Measurements from ENCODE around the gene MARS1. TPM values are rescaled to one million over a fixed set of nuclear protein-coding genes. Genes with fewer than 3 reads are reported as not detected.

Gene MARS1
- total and polyA plus RNA-seq, 7 donors, result 41.2 to 97.4 (median 83.6) TPM

GRCh38 chr12:57462912-57463253, 25.0 kb upstream of the MARS1 start:
- peak overlapping the region; percentile 72 for H3K27ac ChIP-seq

DNA sequence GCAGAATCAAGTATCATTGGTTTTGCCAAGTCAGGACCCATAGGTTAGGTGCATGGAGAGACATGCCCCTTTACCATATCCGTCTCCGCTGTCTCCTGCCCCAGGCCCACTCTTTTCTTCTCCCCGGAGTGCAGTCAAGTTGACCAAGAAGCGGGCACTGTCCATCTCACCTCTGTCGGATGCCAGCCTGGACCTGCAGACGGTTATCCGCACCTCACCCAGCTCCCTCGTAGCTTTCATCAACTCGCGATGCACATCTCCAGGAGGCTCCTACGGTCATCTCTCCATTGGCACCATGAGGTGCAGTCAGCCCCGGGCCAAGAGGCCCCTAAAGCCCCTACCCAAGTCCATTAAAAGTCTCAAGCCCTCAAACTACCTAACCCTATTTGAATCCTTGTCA, 23.3 kb upstream of the MARS1 start:
- TF ChIP-seq, protein P1, sequence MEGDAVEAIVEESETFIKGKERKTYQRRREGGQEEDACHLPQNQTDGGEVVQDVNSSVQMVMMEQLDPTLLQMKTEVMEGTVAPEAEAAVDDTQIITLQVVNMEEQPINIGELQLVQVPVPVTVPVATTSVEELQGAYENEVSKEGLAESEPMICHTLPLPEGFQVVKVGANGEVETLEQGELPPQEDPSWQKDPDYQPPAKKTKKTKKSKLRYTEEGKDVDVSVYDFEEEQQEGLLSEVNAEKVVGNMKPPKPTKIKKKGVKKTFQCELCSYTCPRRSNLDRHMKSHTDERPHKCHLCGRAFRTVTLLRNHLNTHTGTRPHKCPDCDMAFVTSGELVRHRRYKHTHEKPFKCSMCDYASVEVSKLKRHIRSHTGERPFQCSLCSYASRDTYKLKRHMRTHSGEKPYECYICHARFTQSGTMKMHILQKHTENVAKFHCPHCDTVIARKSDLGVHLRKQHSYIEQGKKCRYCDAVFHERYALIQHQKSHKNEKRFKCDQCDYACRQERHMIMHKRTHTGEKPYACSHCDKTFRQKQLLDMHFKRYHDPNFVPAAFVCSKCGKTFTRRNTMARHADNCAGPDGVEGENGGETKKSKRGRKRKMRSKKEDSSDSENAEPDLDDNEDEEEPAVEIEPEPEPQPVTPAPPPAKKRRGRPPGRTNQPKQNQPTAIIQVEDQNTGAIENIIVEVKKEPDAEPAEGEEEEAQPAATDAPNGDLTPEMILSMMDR (IDR thresholded peaks at IDR 0.05), result no peak
- intact Hi-C loops (cut with DNase I), result loop anchor here (2.0 to 10.0 kb wide), 4 partner anchors 158 to 252 kb away; partner anchors contain the start of gene NXPH4 (in 1 of the 2)
- 92 to 95% (median 95%) methylated on average over 12 of the region's 12 CpGs for WGBS, 3 donors
- H3K4me3 ChIP-seq, result no peak overlapping the region
- H3K27me3 ChIP-seq (ENCODE audit: insufficient read depth in 3 of 3, low read length in 2 of 3), result peaks cover 0 to 8% (median 6%) of the 10 kb centered on the region in 3 donors
- no peaks in the 10 kb centered on the region for H3K36me3 ChIP-seq (ENCODE audit: insufficient read depth in 1 of 2, low read depth in 1 of 2)
- peaks cover 20% of the 10 kb centered on the region for H3K4me1 ChIP-seq
- DNase-seq (no peak), ATAC-seq (no peak)
- no peaks in the 10 kb centered on the region for H3K9me3 ChIP-seq
- no peak overlapping the region for H3K27ac ChIP-seq

More at GRCh38 chr12:57462912-57463253, 25.0 kb upstream of the MARS1 start:
- no peak for DNase-seq
- H3K4me1 ChIP-seq, result peaks cover 20% of the 10 kb centered on the region
- no peaks in the 10 kb centered on the region for H3K9me3 ChIP-seq
- ATAC-seq, result no peak
- H3K4me3 ChIP-seq, result peak overlapping the region; percentile 77
- H3K27me3 ChIP-seq (ENCODE audit: insufficient read depth in 3 of 3, low read length in 2 of 3), result peaks cover 0 to 8% (median 6%) of the 10 kb centered on the region in 3 donors
- TF ChIP-seq, protein P1 (IDR thresholded peaks at IDR 0.05), result no peak
- WGBS, 3 donors, result 32 to 35% (median 33%) methylated on average over 5 of the region's 5 CpGs
- no peaks in the 10 kb centered on the region for H3K36me3 ChIP-seq (ENCODE audit: insufficient read depth in 1 of 2, low read depth in 1 of 2)
- intact Hi-C loops (cut with DNase I), result loop anchor here (5.0 to 10.0 kb wide), 3 partner anchors 159 to 248 kb away; partner anchors contain the start of gene NXPH4 (in 1 of the 2)

DNA sequence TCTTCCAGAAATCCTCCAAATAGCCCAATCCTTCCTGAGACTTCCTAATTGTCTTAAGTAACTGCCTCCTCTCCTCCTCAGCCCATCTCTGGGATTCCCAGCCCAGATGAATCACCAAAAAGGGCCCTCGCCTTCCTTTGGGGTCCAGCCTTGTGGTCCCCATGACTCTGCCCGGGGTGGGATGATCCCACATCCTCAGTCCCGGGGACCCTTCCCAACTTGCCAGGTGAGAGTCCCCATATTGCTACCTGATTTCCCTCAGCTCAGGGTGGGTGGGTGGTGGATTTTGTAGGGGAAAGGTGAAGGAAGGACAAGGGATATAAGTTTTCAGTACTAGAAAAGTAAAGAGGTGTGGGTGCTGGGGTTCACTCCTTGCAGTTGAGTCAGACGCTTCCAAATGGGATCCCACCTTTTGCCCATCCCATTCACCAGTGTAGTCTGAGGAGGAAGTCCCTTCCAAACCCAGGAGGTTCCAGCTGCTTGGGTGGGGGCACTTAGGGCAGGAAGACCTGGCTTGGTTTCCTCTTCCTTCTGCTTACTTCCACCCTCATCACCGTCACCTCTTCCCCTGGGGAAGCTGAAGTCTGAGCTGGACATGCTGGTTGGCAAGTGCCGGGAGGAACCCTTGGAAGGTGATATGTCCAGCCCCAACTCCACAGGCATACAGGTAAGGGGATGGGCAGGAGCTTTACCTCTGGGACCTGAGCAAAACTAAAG, 22.7 kb upstream of the MARS1 start:
- Histone ChIP-seq H3K9me3 (no peaks in the 10 kb centered on the region), H3K27ac (no peak overlapping the region), H3K27me3 (ENCODE audit: insufficient read depth in 3 of 3, low read length in 2 of 3) (peaks cover 0 to 9% (median 6%) of the 10 kb centered on the region in 3 donors), H3K36me3 (ENCODE audit: insufficient read depth in 1 of 2, low read depth in 1 of 2) (no peaks in the 10 kb centered on the region), H3K4me1 (peaks cover 20% of the 10 kb centered on the region), H3K4me3 (no peak overlapping the region)
- DNase-seq, result no peak
- intact Hi-C loops (cut with DNase I), result loop anchor here (2.0 to 10.0 kb wide), 3 partner anchors 160 to 252 kb away; partner anchors contain the start of gene NXPH4 (in 1 of the 2)
- TF ChIP-seq, protein P1 (IDR thresholded peaks at IDR 0.05), result no peak
- WGBS, 3 donors, result 79 to 84% (median 82%) methylated on average over 6 of the region's 6 CpGs
- no peak for ATAC-seq

GRCh38 chr12:57465747-57466505, 21.9 kb upstream of the MARS1 start:
- no peaks in the 10 kb centered on the region for H3K9me3 ChIP-seq
- no peaks in the 10 kb centered on the region for H3K36me3 ChIP-seq (ENCODE audit: insufficient read depth in 1 of 2, low read depth in 1 of 2)
- no peak overlapping the region for H3K27ac ChIP-seq
- DNase-seq (peak in 1 of 2 donors; percentile 42), ATAC-seq (no peak)
- TF ChIP-seq, protein P1 (IDR thresholded peaks at IDR 0.05), result no peak
- intact Hi-C loops (cut with DNase I), result loop anchor here (2.0 to 10.0 kb wide), 3 partner anchors 159 to 253 kb away; partner anchors contain the start of gene NXPH4 (in 1 of the 2)
- peaks cover 0 to 14% (median 4%) of the 10 kb centered on the region in 3 donors for H3K27me3 ChIP-seq (ENCODE audit: insufficient read depth in 3 of 3, low read length in 2 of 3)
- 70 to 74% (median 71%) methylated on average over 14 of the region's 14 CpGs for WGBS, 3 donors
- H3K4me3 ChIP-seq, result no peak overlapping the region
- H3K4me1 ChIP-seq, result peaks cover 18% of the 10 kb centered on the region

Data from psoas muscle (tissue), 8 donors.